HG02642 (cell line): Measurements from ENCODE around the gene SALL4.
"Not testable (repeated sequence)": the region's sequence is repeated elsewhere in the genome, so short reads cannot be mapped to it uniquely, and the experiment has no call there.

Experiments
- ATAC-seq: cut with Tn5 transposase; IDR thresholded peaks from one replicate; pipeline ENCODE4 v1.9.1; 2021; ENCODE audit warnings: mild to moderate bottlenecking; ENCODE audit not compliant: unreplicated experiment, poor library complexity

The SALL4 gene

DNA sequence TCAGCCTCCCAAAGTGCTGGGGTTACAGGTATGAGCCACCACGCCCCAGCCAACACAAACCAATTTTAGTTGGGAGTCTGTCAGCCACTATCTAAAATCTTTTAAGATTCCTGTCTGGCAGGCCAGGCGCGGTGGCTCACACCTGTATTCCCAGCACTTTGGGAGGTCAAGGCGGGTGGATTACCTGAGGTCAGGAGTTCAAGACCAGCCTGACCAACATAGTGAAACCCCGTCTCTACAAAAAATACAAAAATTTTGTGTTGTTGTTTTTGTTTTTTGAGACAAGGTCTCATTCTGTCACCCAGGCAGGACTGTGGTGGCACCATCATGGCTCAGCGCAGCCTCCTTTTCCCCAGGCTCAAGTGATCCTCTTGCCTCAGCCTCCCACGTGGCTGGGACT is 62.0 kb downstream of the SALL4 start:
- not testable (repeated sequence) for ATAC-seq

DNA sequence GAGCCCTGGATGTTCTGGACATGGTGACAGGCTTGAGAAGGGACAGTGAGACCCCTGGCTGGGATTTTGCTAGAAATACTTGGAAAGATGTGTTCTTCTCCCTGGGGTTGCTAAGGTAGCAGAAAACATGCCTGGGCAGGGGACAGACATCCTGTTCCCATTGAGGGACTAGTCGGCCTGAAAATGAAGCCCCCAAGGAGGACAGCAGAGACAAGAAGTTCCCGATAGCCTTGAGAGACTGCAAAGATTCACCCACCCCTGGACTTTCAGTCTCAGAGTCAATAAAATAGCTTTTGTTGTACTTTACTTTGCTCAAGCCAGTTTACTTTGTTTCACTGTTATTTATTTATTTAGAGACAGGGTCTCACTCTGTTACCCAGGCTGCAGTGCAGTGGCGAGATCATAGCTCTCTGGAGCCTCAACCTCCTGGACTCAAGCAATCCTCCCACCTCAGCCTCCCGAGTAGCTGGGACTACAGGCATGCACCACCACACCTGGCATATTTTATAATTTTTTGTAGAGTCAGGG is 62.5 kb downstream of the SALL4 start:
- ATAC-seq: no peak

DNA sequence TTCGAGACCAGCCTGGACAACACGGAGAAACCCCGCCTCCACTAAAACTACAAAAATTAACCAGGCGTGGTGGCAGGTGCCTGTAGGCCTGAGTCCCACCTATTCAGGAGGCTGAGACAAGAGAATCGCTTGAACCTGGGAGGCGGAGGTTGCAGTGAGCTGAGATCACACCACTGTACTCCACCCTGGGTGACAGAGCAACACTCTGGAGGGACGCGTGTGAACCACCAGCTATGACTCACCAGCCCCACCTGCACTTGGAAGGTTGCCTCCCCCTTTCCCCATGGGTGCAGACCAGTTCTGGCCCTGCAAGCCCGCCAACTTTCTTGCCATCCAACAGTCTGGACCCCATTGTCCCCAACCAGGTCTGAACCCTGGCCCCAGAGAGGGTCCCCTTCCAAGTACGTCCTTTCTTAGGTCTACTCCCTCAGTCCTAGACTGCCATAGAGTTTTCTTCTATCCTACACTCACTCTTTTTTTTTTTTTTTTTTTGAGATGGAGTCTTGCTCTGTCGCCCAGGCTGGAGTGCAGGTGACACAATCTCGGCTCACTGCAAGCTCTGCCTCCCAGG is 63.4 kb downstream of the SALL4 start:
- no peak for ATAC-seq

DNA sequence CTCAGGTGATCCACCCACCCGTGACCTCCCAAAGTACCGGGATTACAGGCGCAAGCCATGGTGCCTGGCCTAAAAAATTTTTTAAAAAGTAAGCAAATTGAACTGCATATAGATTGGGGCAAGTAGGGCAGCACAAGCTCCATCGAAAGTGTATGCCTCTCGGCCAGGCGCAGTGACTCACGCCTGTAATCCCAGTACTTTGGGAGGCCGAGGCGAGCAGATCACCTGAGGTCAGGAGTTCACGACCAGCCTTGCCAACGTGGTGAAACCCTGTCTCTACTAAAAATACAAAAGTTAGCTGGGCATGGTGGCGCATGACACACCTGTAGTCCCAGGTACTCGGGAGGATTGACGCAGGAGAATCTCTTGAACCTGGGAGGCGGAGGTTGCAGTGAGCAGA is 64.1 kb downstream of the SALL4 start:
- not testable (repeated sequence) for ATAC-seq

DNA sequence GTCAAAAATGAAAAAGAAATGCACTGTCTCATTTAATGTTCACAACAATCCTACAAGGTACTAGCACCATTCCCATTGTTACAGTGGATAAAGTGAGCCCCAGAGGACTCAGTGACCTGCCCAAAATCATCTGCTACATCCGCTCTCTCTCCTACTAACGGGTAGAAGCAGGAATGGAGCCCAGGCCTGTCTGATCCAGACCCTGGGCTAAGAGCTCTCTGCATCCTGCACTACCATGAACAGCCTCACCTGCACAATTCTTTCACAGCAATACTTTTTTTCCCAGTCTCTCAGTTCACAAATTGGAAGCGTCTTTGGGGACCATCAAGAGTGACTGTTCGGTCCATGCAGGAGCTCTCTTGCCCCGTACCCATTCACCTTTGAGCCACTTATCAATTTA is 65.4 kb downstream of the SALL4 start:
- ATAC-seq: no peak

DNA sequence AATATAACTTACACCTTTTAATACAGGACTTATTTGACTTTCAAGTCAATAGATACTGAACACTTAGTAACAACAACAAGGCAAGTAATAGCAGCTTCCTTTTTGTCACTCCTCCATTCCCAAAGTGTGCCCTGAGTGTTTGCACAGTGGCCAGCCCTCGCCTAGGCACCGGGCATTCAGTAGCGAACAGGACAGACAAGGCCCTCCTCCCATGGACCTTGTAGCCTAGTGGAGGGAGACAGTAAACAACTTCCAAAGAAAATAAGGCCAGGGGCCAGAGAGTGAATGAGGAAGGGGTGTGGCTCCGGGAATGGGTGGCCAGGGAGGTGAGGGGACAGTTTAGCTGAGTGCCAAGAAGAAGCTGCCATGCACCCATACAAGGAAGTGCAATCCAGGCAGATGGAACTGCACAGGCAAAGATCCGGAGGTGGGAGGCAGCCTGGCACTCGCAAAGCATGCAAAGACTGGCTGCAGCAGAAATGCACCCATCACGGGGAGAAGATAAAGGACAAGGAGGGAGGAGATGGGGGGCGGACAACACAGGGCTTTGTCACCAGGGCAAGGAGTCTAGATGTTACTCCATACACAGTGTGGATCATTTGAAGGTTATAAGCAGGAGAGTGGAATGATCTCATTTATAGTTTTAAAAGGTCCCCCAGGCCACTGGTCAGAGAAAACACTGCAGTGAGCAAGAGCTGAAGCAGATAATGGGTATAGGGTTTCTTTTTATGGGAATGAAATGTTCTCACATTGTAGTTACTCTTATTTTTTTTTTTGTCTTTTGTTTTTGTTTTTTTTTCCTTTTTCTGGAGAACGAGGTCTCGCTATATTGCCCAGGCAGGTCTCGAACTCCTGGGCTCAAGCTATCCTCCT is 66.4 kb downstream of the SALL4 start:
- ATAC-seq: no peak

DNA sequence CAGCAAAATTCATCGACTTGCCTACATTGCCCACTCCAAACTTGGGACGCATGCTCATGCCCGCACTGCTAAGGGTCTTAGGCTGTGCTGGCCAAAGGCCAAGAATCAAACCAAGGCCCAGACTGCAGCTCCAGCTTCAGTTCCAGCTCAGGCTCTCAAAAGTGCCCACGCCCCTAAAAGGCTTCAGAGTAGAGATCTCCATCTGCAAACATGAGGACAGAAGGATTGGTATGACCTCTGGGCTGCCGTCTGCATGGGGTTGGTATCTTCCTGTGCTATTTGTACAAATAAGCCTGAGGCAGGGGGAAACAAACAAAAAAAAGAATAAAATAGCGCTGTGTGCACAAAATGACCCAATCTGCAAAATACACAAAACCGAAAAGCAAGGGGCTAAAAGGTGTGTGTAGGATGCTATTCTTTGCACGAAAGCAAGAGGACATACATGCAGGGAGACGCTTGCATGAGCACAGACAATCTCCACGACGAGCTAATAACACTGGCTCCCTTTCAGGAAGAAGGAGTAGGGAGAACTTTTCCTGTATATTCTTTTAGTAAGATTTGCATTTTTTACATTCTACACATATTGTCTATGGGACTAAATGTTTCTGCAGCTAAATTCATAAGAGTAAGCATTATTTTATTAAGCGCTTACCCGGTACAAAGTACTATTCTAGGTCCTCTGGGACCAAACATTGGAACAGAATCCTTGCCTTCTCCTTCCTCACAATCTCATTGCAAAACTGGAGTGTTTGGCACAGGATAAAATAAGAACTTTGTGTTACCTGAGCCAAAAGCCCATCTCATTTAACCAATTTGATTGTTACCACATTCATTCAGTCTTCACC is 67.2 kb downstream of the SALL4 start:
- no peak for ATAC-seq

DNA sequence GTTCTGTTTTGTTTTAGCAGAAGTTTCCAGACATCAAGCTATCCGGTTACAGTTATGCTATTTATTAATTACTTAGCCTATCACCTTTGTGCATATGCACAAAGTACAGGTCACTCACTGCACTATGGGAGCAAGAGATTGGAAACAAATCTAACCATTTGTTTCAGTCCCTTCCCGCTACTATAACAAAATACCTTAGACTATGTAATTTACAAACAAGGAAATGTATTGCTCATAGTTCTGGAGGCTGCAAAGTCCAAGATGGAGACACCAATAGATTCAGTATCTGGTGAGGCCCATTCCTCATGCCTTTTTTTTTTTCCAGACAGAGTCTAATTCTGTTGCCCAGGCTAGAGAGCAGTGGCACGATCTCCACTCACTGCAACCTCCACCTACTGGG is 69.3 kb downstream of the SALL4 start:
- ATAC-seq: no peak
